Measurements from ENCODE around the gene VPS52. TPM values are rescaled to one million over a fixed set of nuclear protein-coding genes. Genes with fewer than 3 reads are reported as not detected.
A peak's percentile ranks its signal among the peaks of the same experiment; 100 is the strongest.

Gene VPS52, protein sequence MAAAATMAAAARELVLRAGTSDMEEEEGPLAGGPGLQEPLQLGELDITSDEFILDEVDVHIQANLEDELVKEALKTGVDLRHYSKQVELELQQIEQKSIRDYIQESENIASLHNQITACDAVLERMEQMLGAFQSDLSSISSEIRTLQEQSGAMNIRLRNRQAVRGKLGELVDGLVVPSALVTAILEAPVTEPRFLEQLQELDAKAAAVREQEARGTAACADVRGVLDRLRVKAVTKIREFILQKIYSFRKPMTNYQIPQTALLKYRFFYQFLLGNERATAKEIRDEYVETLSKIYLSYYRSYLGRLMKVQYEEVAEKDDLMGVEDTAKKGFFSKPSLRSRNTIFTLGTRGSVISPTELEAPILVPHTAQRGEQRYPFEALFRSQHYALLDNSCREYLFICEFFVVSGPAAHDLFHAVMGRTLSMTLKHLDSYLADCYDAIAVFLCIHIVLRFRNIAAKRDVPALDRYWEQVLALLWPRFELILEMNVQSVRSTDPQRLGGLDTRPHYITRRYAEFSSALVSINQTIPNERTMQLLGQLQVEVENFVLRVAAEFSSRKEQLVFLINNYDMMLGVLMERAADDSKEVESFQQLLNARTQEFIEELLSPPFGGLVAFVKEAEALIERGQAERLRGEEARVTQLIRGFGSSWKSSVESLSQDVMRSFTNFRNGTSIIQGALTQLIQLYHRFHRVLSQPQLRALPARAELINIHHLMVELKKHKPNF
- polyA plus RNA-seq (2013, experiment 1 of 2) = 35.7 TPM
- 35.3 TPM for polyA plus RNA-seq (2013, experiment 2 of 2)

DNA sequence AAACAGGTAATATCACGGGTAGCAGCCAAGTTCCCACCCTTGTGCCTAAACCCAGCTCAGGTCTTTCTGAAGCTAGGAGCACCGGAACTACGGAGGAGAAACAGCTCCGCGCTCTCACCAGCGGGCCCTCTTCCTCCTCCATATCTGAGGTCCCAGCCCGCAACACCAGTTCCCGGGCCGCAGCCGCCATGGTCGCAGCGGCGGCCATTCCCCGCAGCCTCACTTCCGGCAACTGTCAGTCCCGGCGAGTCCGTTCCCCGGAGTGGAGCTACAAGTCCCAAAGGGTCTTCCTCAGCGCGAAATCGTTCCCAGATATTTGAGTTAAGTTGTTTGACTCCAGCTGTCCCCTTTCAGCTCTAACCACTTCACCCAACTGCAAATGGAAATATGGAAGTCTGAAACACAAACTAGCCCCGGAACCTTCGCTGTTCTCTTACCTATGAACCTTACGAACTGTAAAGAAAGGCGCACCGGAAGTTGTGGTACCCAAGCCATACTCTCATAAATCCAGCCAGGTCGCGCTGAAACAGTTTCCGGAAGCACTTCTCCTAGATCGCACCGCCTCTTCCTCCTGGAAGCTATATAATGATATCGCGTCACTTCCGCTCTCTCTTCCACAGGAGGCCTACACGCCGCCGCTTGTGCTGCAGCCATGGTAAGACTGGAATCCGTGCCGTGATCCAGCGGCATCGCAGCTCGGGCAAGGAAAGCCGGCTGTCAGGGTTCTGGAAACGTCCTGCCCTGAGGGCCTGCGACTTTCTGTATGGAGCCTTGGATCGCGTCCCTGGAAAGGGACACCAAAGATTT lies at the start of gene VPS52, which contains the start of gene RPS18:
Gene VPS52 (minus strand): TSS at position 409 of the 807 bp plus-strand sequence. CDS start 201 bp downstream, at position 208.
Gene RPS18 (plus strand): TSS at position 608 of the 807 bp plus-strand sequence. CDS start 45 bp downstream, at position 653.
- no peaks in the 10 kb centered on the region for H3K9me3 ChIP-seq (ENCODE audit: insufficient read depth, low read depth, low read length)
- H3K4me1 ChIP-seq (ENCODE audit: insufficient read depth, low read length) = peaks cover 17% of the 10 kb centered on the region
- H3K36me3 ChIP-seq (ENCODE audit: insufficient read depth, low read length) = peaks cover 75% of the 10 kb centered on the region
- H3K9ac ChIP-seq (ENCODE audit: low read depth, low read length) = peak within 1 kb of the TSS; percentile 97
- H3K27ac ChIP-seq (ENCODE audit: low read depth, low read length) = peak within 1 kb of the TSS; percentile 97
- H3K27me3 ChIP-seq (ENCODE audit: insufficient read depth, low read length) = no peaks in the 10 kb centered on the region
- peak within 1 kb of the TSS; percentile 79 for H3K4me3 ChIP-seq (ENCODE audit: low read length)
- WGBS = under 1% methylated on average over 48 of the region's 48 CpGs

DNA sequence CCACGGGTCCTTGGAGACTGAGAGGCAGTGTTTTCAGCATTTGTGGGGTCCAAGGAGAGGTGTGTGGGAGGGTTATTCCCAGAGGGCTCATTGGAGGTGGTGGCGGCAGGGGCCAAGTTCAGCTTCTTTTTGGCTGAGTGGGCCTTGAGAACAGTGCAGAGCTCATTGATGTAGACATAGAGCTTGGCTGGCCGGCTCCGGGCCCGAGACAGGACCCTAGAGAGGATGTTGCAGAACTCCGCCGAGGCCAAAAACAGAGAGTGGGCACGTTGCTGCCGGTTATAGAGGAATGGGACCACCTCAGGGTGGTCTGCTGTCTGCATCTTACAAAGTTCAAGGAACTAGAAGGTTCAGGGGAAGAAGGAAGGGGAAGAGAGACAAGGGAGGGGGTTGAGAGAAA lies 49.6 kb upstream of the VPS52 start:
- Histone ChIP-seq H3K4me1 (ENCODE audit: insufficient read depth, low read length) (peaks cover 25% of the 10 kb centered on the region), H3K27ac (ENCODE audit: low read depth, low read length) (peak overlapping the region; percentile 25; the same call in 1 of the 2 replicates), H3K27me3 (ENCODE audit: insufficient read depth, low read length) (no peaks in the 10 kb centered on the region), H3K36me3 (ENCODE audit: insufficient read depth, low read length) (peaks cover 33% of the 10 kb centered on the region), H3K4me3 (ENCODE audit: low read length) (peak overlapping the region; percentile 76), H3K9me3 (ENCODE audit: insufficient read depth, low read depth, low read length) (no peaks in the 10 kb centered on the region), H3K9ac (ENCODE audit: low read depth, low read length) (no peak overlapping the region)
- 86% methylated on average over 9 of the region's 9 CpGs for WGBS

DNA sequence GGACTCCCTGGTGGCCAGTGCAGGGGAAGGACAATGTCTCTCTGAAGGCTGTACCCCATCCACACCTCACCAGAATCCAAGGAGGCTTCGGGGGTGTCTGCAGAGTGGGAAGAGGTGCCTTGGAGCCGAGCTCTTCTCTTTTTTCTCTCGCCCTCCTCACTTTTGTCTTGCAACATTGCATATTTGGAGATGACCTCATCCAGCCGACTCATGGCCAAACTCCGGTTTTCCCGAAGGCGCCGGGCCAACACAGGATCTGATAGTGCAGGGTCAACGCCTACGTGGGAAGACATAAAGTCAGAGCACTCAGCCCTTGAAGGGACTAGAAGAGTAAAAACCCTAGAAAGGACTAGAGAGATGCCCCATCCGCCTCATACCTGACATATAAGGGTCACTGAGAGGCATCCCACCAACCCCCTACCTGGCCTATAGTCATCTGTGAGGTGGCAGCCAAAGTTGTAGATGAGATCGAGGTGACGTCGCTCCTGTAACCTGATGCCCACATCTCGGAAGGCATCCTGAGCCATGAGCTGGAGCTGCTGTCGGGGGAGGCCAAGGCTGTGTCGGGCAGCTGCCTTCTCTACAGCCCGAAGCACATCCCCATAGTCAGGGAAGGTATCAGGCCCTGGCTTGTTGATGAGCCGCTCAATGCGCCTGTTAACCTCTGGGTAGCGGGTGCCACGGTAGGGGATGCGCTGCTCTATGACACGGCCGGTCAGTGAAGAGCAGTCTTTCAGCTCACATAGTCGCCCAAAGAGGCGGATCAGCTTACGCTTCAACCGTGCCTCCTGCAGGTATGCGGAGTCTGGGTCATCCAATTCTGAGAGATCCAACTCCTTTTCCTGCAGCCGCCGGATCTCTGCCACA lies 48.9 kb upstream of the VPS52 start:
- H3K9ac ChIP-seq (ENCODE audit: low read depth, low read length) = peak overlapping the region; percentile 14; the same call in 1 of the 2 replicates
- H3K4me1 ChIP-seq (ENCODE audit: insufficient read depth, low read length) = peaks cover 25% of the 10 kb centered on the region
- peaks cover 33% of the 10 kb centered on the region for H3K36me3 ChIP-seq (ENCODE audit: insufficient read depth, low read length)
- peak overlapping the region; percentile 25; the same call in 1 of the 2 replicates for H3K27ac ChIP-seq (ENCODE audit: low read depth, low read length)
- H3K27me3 ChIP-seq (ENCODE audit: insufficient read depth, low read length) = no peaks in the 10 kb centered on the region
- peak overlapping the region; percentile 76; the same call in 1 of the 2 replicates for H3K4me3 ChIP-seq (ENCODE audit: low read length)
- no peaks in the 10 kb centered on the region for H3K9me3 ChIP-seq (ENCODE audit: insufficient read depth, low read depth, low read length)
- 86% methylated on average over 32 of the region's 32 CpGs for WGBS

DNA sequence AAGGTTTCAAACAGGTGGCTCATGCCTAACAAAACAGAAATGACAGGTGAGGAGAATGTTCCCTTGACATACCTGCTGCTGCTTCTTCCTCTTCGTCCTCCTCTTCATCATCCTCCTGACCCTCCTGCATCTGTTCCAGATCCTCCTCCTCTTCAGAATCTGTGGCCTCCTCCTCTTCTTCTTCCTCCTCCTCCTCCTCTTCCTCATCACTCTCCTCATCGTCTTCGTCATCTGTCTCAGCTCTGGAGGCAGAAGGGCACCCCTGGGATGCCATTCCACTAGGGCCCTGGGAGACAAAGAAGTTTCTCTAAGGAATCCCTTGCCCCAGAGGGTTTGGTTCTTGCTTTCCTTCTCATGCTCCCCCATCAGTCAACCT lies 48.3 kb upstream of the VPS52 start:
- Histone ChIP-seq H3K4me1 (ENCODE audit: insufficient read depth, low read length) (peaks cover 25% of the 10 kb centered on the region), H3K9ac (ENCODE audit: low read depth, low read length) (no peak overlapping the region), H3K27me3 (ENCODE audit: insufficient read depth, low read length) (no peaks in the 10 kb centered on the region), H3K27ac (ENCODE audit: low read depth, low read length) (no peak overlapping the region; the same call in 1 of the 2 replicates), H3K36me3 (ENCODE audit: insufficient read depth, low read length) (peaks cover 33% of the 10 kb centered on the region), H3K4me3 (ENCODE audit: low read length) (no peak overlapping the region), H3K9me3 (ENCODE audit: insufficient read depth, low read depth, low read length) (no peaks in the 10 kb centered on the region)
- 94% methylated on average over 3 of the region's 3 CpGs for WGBS

DNA sequence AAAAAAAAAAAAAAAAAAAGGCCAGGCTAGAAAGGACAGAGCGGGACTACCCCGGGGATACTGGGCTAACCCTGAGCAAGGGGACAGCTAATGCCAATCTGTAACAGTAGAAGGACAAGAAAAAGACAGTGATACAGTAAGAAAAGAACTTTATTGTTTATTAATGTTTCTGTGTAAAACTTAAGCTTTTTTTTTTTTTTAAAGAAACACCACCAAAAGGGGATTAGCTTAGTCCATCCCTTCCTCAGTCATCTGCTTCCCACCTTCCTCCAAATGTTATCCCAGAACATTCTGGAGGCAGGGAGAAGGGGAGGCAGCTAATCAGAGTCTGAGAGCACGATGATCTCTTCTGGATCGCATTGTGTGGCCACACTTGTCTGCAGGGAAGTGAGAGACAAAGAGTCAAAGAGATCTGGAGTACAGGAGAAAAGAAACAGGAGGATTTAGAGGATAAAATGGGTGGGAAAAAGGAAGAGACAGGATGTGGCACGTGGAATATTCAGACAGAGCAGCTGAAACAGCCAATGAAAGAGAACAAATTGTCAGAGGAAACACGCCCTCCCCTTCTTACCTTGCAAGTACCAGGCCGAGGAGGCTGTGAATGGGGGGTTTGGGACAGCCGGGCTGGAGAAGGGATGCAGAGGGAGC lies 46.9 kb upstream of the VPS52 start:
- Histone ChIP-seq H3K27ac (ENCODE audit: low read depth, low read length) (peak overlapping the region; percentile 93), H3K36me3 (ENCODE audit: insufficient read depth, low read length) (peaks cover 33% of the 10 kb centered on the region), H3K27me3 (ENCODE audit: insufficient read depth, low read length) (no peaks in the 10 kb centered on the region), H3K9ac (ENCODE audit: low read depth, low read length) (peak overlapping the region; percentile 87), H3K4me1 (ENCODE audit: insufficient read depth, low read length) (peaks cover 21% of the 10 kb centered on the region), H3K4me3 (ENCODE audit: low read length) (peak overlapping the region; percentile 98), H3K9me3 (ENCODE audit: insufficient read depth, low read depth, low read length) (no peaks in the 10 kb centered on the region)
- WGBS = 68% methylated on average over 8 of the region's 8 CpGs

DNA sequence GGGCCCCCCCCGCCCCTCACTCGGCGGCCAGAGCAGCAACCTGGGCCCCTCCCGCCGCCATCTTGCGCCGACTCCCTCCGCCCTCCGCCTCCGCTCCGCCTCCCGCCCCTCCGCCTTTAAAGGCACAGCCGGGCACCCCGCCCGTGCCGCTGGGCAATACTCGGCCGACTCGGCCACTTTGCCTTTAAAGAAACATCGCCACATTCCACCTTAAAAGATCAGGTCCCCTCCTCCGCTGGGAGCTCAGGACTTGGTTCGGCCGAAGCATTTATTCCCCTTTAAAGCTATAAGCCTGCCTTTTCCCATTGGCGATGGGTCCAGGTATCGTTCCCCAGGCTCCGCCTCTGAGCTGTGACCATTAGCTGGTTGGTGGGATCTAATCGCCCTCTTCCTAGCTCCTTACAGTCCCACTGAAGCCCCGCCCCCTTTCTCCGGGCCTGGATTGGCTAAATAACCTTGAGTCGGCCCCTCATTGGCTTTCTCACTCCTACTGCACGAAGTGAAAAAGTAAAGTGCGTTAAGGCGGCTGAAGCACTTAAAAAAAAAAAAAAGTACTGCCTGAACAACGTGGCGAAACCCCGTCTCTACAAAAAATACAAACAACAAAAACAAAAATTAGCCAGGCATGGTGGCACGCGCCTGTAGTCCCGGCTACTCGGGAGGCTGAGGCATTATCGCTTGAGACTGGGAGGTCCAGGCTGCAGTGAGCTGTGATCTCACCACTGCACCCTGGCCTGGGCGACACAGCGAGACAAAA lies 46.2 kb upstream of the VPS52 start, which contains the start of gene ZBTB22:
Gene ZBTB22 (minus strand): TSS at position 76 of the 757 bp plus-strand sequence. CDS start 828 bp downstream, outside the sequence.
- no peaks in the 10 kb centered on the region for H3K9me3 ChIP-seq (ENCODE audit: insufficient read depth, low read depth, low read length)
- peak within 1 kb of the TSS; percentile 93 for H3K27ac ChIP-seq (ENCODE audit: low read depth, low read length)
- peak within 1 kb of the TSS; percentile 98 for H3K4me3 ChIP-seq (ENCODE audit: low read length)
- WGBS = 3% methylated on average over 43 of the region's 44 CpGs
- peaks cover 33% of the 10 kb centered on the region for H3K36me3 ChIP-seq (ENCODE audit: insufficient read depth, low read length)
- H3K27me3 ChIP-seq (ENCODE audit: insufficient read depth, low read length) = no peaks in the 10 kb centered on the region
- peak within 1 kb of the TSS; percentile 87 for H3K9ac ChIP-seq (ENCODE audit: low read depth, low read length)
- H3K4me1 ChIP-seq (ENCODE audit: insufficient read depth, low read length) = peaks cover 21% of the 10 kb centered on the region

DNA sequence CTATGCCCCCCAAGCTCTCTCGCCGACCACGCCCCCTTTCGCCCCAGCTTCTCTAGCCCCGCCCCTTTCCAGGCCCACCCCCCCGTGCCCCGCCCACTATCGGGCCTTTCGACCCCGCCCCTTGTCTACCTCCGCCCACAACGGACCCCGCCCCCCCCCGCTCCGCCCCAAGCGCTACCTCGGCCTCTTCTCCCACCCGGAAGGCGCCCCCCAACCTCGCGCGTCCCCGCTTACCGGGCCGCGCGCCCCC lies 45.7 kb upstream of the VPS52 start:
- no peaks in the 10 kb centered on the region for H3K9me3 ChIP-seq (ENCODE audit: insufficient read depth, low read depth, low read length)
- WGBS = 3% methylated on average over 13 of the region's 27 CpGs
- no peaks in the 10 kb centered on the region for H3K27me3 ChIP-seq (ENCODE audit: insufficient read depth, low read length)
- no peak overlapping the region for H3K9ac ChIP-seq (ENCODE audit: low read depth, low read length)
- peaks cover 33% of the 10 kb centered on the region for H3K36me3 ChIP-seq (ENCODE audit: insufficient read depth, low read length)
- H3K27ac ChIP-seq (ENCODE audit: low read depth, low read length) = no peak overlapping the region; the same call in 1 of the 2 replicates
- peak overlapping the region; percentile 59 for H3K4me3 ChIP-seq (ENCODE audit: low read length)
- H3K4me1 ChIP-seq (ENCODE audit: insufficient read depth, low read length) = peaks cover 21% of the 10 kb centered on the region

DNA sequence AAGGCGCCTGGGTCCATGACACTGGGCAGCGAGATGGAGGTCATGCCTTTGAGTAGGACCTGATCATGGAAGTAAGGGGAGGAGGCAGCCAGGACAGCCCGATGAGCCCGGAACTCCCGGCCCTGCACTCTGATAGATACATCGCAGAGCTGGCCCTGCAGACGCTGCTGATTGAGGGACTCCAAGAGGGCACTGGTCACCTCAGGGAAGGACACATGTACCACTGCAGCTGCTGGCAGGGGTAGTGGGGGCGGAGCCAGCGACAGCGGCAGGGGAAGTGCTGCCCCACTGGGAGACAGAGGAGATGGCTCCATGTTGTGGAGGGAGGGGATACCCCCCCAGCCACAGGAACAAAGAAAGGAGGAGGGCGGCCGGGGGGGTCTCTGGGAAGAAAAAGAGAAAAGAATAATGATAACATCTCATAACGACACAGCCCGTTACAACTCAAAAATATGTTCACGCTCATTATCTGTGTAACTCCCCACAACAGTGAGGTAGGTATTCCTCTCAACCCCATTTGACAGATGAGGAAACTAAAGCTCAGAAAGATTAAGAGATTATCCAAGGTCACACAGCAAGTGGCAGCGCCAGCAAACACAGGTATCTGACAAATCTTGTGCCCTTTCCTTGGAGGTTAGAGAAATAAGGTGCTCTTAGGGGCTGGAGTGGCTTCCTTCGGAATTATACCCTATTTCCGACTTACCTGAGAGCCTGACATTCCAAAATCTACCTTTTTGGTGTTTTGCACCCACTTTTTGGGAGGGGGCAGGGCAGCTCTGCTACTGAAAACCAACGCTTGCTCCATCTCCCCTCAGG lies 45.1 kb upstream of the VPS52 start:
- no peaks in the 10 kb centered on the region for H3K27me3 ChIP-seq (ENCODE audit: insufficient read depth, low read length)
- H3K4me3 ChIP-seq (ENCODE audit: low read length) = peak overlapping the region; percentile 59
- H3K9me3 ChIP-seq (ENCODE audit: insufficient read depth, low read depth, low read length) = no peaks in the 10 kb centered on the region
- H3K27ac ChIP-seq (ENCODE audit: low read depth, low read length) = no peak overlapping the region
- H3K36me3 ChIP-seq (ENCODE audit: insufficient read depth, low read length) = peaks cover 33% of the 10 kb centered on the region
- peaks cover 21% of the 10 kb centered on the region for H3K4me1 ChIP-seq (ENCODE audit: insufficient read depth, low read length)
- no peak overlapping the region for H3K9ac ChIP-seq (ENCODE audit: low read depth, low read length)
- WGBS = 73% methylated on average over 17 of the region's 19 CpGs

Measured in HUES64 (cell line).